PC-9 (cell line): ENCODE measurements around the gene PPP1R16B. TPM values are rescaled to one million over a fixed set of nuclear protein-coding genes. Genes with fewer than 3 reads are reported as not detected.

Source experiments
- BruUV-seq: library from RNA; stranded (reverse); fragments of 400-500 nt; replicated peaks from 2 replicates; lab custom pipeline; 2021; lab: Mats Ljungman, UMichigan
- CTCF ChIA-PET: fragments of 300-600 bp; sonication (Branson Sonifier 250); formaldehyde crosslinking; loops from one replicate; lab custom pipeline; 2022; ENCODE audit warnings: antibody characterized with exemption; lab: Charles Lee
- POLR2A ChIA-PET: fragments of 300-600 bp; sonication (Branson Sonifier 250); formaldehyde crosslinking; loops from one replicate; lab custom pipeline; 2022; ENCODE audit warnings: antibody characterized with exemption; ENCODE audit not compliant: unreplicated experiment; lab: Charles Lee
- DNase-seq, 2 experiments: peaks; one replicate each; pipeline versions ENCODE4 v3.0.0 to v3.0.0-alpha.2; 2015 to 2022; ENCODE audit warnings: mixed read lengths in 1 of 2
- H2AFZ ChIP-seq: fragments of 200-600 bp; sonication (generic); 2 replicates; pipeline ENCODE4 v1.8.1; 2017; ENCODE audit warnings: antibody characterized with exemption
- H3F3A ChIP-seq: fragments of 200-600 bp; sonication (generic); 2 replicates; pipeline ENCODE4 v1.8.1; 2017; ENCODE audit warnings: antibody characterized with exemption, mild to moderate bottlenecking, low read depth; ENCODE audit not compliant: insufficient read depth
- H3K27ac ChIP-seq: fragments of 200-600 bp; sonication (generic); 2 replicates; pipeline ENCODE4 v1.6.1; 2016; ENCODE audit warnings: mixed run types
- H3K27me3 ChIP-seq: fragments of 200-600 bp; sonication (generic); 2 replicates; pipeline ENCODE4 v1.6.1; 2016; ENCODE audit warnings: low read depth, mixed run types; ENCODE audit not compliant: insufficient read depth
- H3K36me3 ChIP-seq: fragments of 200-600 bp; sonication (generic); 2 replicates; pipeline ENCODE4 v1.6.1; 2016; ENCODE audit warnings: low read depth, mixed run types
- H3K4me1 ChIP-seq: fragments of 200-600 bp; sonication (generic); replicated peaks from 2 replicates; pipeline ENCODE4 v1.6.1; 2016; ENCODE audit warnings: mixed run types; ENCODE audit not compliant: insufficient read depth
- H3K4me2 ChIP-seq: fragments of 200-600 bp; sonication (generic); 2 replicates; pipeline ENCODE4 v1.6.1; 2017; ENCODE audit warnings: mixed run types
- H3K4me3 ChIP-seq: fragments of 200-600 bp; sonication (generic); 2 replicates; pipeline ENCODE4 v1.6.1; 2016; ENCODE audit warnings: mixed run types
- H3K79me2 ChIP-seq: fragments of 200-600 bp; sonication (generic); 2 replicates; pipeline ENCODE4 v1.6.1; 2017; ENCODE audit warnings: low read depth, mixed run types
- H3K9me2 ChIP-seq: fragments of 200-600 bp; sonication (generic); 2 replicates; pipeline ENCODE4 v1.8.1; 2017; ENCODE audit warnings: mild to moderate bottlenecking; ENCODE audit not compliant: insufficient read depth
- H3K9me3 ChIP-seq: fragments of 200-600 bp; sonication (generic); 2 replicates; pipeline ENCODE4 v1.8.1; 2016; ENCODE audit warnings: low read depth; ENCODE audit not compliant: insufficient read depth
- H4K20me1 ChIP-seq: fragments of 200-600 bp; sonication (generic); 2 replicates; pipeline ENCODE4 v1.8.1; 2017; ENCODE audit not compliant: insufficient read depth
- CTCF ChIP-seq: fragments of 200-600 bp; sonication (generic); conservative IDR thresholded peaks from 2 replicates; pipeline ENCODE4 v1.6.1; 2017; ENCODE audit warnings: mixed run types, antibody characterized with exemption, mild to moderate bottlenecking, moderate library complexity
- EZH2 ChIP-seq: fragments of 200-600 bp; sonication (generic); IDR thresholded peaks from 2 replicates; pipeline ENCODE4 v1.8.0; 2017; ENCODE audit warnings: antibody characterized with exemption, low read depth
- intact Hi-C: fragments of 100-400 bp; cut with micrococcal nuclease; formaldehyde crosslinking; loops from one replicate; pipeline ENCODE4 v1.10.0; 2022; ENCODE audit not compliant: unreplicated experiment
- total RNA-seq: library from RNA; stranded (reverse); gene quantifications from 2 replicates; pipeline ENCODE4 v1.2.3, GENCODE V29; 2021

The PPP1R16B gene
- total RNA-seq, 1 experiment from 2014 or later, result not detected

GRCh38 chr20:38831995-38832620 is 26.6 kb downstream of the PPP1R16B start:
- CTCF ChIA-PET, result no interaction called here
- no peak for TF ChIP-seq EZH2
- TF ChIP-seq CTCF, result no peak

GRCh38 chr20:38833154-38833856 is 27.8 kb downstream of the PPP1R16B start:
- no peaks in the 10 kb centered on the region for H3K9me2 ChIP-seq
- H3K4me2 ChIP-seq, result no peak overlapping the region
- H3K9me3 ChIP-seq, result no peaks in the 10 kb centered on the region
- H2AFZ ChIP-seq, result no peak overlapping the region
- CTCF ChIA-PET, result no interaction called here
- H3K79me2 ChIP-seq, result no peaks in the 10 kb centered on the region
- peaks cover 1% of the 10 kb centered on the region; the same call in 1 of the 2 replicates for H3F3A ChIP-seq
- H3K4me3 ChIP-seq, result no peak overlapping the region
- BruUV-seq, result no TSS peak
- no peaks in the 10 kb centered on the region for H3K36me3 ChIP-seq
- POLR2A ChIA-PET, result no interaction called here
- H4K20me1 ChIP-seq, result no peaks in the 10 kb centered on the region
- peaks cover 12% of the 10 kb centered on the region for H3K4me1 ChIP-seq
- no peaks in the 10 kb centered on the region for H3K27me3 ChIP-seq
- intact Hi-C loops, result no loop called here
- TF ChIP-seq EZH2 (no peak), CTCF (no peak)
- DNase-seq, result no peak
- H3K27ac ChIP-seq, result no peak overlapping the region

More at GRCh38 chr20:38831995-38832620, 26.6 kb downstream of the PPP1R16B start:
- Histone ChIP-seq H4K20me1 (no peaks in the 10 kb centered on the region), H3K4me2 (no peak overlapping the region), H3K27ac (no peak overlapping the region), H3K9me2 (no peaks in the 10 kb centered on the region), H3K9me3 (no peaks in the 10 kb centered on the region), H3K36me3 (no peaks in the 10 kb centered on the region), H3K79me2 (no peaks in the 10 kb centered on the region), H3K27me3 (no peaks in the 10 kb centered on the region), H3K4me3 (no peak overlapping the region), H3K4me1 (peaks cover 24% of the 10 kb centered on the region), H2AFZ (no peak overlapping the region), H3F3A (peaks cover 11% of the 10 kb centered on the region; the same call in 1 of the 2 replicates)
- DNase-seq, result no peak
- no TSS peak for BruUV-seq
- POLR2A ChIA-PET, result no interaction called here
- intact Hi-C loops, result no loop called here

DNA sequence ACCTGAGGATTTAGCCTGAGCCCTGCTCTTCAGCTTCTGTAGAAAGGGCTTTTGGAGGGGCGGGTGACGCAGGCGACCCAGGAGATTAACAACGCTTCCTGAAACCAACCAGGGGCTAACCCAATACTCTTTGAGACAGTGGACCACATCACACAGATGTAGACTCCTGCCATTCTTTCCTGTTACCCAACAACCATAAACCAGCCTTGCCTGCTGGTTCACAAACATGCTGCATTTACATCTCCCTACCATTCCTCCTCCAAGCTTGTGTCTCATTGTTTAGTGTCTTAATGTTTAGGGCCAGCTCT is 28.3 kb downstream of the PPP1R16B start:
- H3K4me3 ChIP-seq, result no peak overlapping the region
- DNase-seq, result no peak
- H3K4me1 ChIP-seq, result peaks cover 7% of the 10 kb centered on the region; the same call in 1 of the 2 replicates
- TF ChIP-seq CTCF (no peak), EZH2 (no peak)
- H3K4me2 ChIP-seq, result no peak overlapping the region
- no peak overlapping the region for H2AFZ ChIP-seq
- no peak overlapping the region for H3K27ac ChIP-seq
- H3K79me2 ChIP-seq, result no peaks in the 10 kb centered on the region
- no TSS peak for BruUV-seq
- no peaks in the 10 kb centered on the region for H3K9me2 ChIP-seq
- no peaks in the 10 kb centered on the region for H3F3A ChIP-seq
- intact Hi-C loops, result no loop called here
- ChIA-PET POLR2A (no interaction called here), CTCF (no interaction called here)
- no peaks in the 10 kb centered on the region for H4K20me1 ChIP-seq
- H3K27me3 ChIP-seq, result no peaks in the 10 kb centered on the region
- no peaks in the 10 kb centered on the region for H3K36me3 ChIP-seq
- H3K9me3 ChIP-seq, result no peaks in the 10 kb centered on the region
